ENCODE results near the gene TLR9.

TLR9 gene

DNA sequence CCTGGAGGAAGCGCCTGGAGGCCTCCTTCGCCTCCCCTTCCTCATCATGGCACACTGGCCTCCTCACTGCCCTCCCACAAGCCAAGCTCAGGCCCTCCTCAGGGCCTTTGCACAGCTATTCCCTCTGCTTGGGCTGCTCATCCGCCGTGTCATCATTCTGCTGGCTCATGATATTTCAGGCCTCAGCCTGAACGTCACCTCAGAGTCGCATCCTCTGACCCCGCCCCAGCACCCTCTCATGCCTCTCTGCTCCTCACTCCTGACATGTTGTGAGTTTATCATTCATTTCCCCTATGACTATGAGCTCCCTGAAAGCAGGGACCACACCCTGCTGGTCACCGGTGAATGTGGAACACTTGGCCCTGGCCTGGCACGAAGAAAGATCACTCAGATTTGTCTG is 50.5 kb downstream of the TLR9 start:
- no peaks in the 10 kb centered on the region for H4K20me1 ChIP-seq (ENCODE audit: insufficient read depth)
- no peaks in the 10 kb centered on the region for H3K4me1 ChIP-seq (ENCODE audit: low read depth, poor library complexity, severe bottlenecking)
- no peak overlapping the region for H3K4me3 ChIP-seq (IDR thresholded peaks at IDR 0.05; ENCODE audit: insufficient read depth, low read depth, low read length)
- no peak overlapping the region for H3K9ac ChIP-seq
- no peak overlapping the region for H2AFZ ChIP-seq (ENCODE audit: low read depth)
- no peak overlapping the region for H3K4me2 ChIP-seq
- H3K27me3 ChIP-seq (ENCODE audit: insufficient read depth, low read depth), result no peaks in the 10 kb centered on the region
- no peaks in the 10 kb centered on the region for H3K36me3 ChIP-seq (ENCODE audit: insufficient read depth)
- TF ChIP-seq, protein P1, sequence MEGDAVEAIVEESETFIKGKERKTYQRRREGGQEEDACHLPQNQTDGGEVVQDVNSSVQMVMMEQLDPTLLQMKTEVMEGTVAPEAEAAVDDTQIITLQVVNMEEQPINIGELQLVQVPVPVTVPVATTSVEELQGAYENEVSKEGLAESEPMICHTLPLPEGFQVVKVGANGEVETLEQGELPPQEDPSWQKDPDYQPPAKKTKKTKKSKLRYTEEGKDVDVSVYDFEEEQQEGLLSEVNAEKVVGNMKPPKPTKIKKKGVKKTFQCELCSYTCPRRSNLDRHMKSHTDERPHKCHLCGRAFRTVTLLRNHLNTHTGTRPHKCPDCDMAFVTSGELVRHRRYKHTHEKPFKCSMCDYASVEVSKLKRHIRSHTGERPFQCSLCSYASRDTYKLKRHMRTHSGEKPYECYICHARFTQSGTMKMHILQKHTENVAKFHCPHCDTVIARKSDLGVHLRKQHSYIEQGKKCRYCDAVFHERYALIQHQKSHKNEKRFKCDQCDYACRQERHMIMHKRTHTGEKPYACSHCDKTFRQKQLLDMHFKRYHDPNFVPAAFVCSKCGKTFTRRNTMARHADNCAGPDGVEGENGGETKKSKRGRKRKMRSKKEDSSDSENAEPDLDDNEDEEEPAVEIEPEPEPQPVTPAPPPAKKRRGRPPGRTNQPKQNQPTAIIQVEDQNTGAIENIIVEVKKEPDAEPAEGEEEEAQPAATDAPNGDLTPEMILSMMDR (conservative IDR thresholded peaks at IDR 0.05; ENCODE audit: low read depth, low read length), result no peak
- no peak overlapping the region for H3K27ac ChIP-seq
- H3K79me2 ChIP-seq (ENCODE audit: insufficient read depth, low read depth), result no peaks in the 10 kb centered on the region

DNA sequence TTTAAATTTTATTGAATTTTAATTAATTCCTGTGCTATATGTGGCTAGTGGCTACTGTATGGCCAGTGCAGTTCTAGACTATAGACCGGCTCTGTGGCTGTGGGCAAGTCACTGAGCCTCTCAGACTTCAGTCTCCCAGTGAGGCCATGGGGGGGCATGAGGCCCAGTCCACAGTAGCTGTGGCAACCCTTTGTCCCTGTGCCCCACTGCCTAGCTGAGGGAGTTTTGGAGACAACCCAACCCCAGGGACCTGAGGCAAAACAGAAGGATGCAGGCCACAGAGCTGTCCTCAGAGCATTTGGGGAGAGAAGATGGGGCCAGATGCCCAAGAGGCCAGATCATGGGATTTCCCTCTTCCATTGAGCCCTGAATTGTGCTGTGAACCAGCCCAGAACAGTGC is 52.3 kb downstream of the TLR9 start:
- H3K79me2 ChIP-seq (ENCODE audit: insufficient read depth, low read depth), result no peaks in the 10 kb centered on the region
- H3K27ac ChIP-seq, result no peak overlapping the region
- H3K4me1 ChIP-seq (ENCODE audit: low read depth, poor library complexity, severe bottlenecking), result no peaks in the 10 kb centered on the region
- TF ChIP-seq, protein P1 (conservative IDR thresholded peaks at IDR 0.05; ENCODE audit: low read depth, low read length), result no peak
- H3K9ac ChIP-seq, result no peak overlapping the region
- H4K20me1 ChIP-seq (ENCODE audit: insufficient read depth), result no peaks in the 10 kb centered on the region
- H3K4me3 ChIP-seq (IDR thresholded peaks at IDR 0.05; ENCODE audit: insufficient read depth, low read depth, low read length), result no peak overlapping the region
- no peak overlapping the region for H2AFZ ChIP-seq (ENCODE audit: low read depth)
- H3K36me3 ChIP-seq (ENCODE audit: insufficient read depth), result no peaks in the 10 kb centered on the region
- no peak overlapping the region for H3K4me2 ChIP-seq
- no peaks in the 10 kb centered on the region for H3K27me3 ChIP-seq (ENCODE audit: insufficient read depth, low read depth)

DNA sequence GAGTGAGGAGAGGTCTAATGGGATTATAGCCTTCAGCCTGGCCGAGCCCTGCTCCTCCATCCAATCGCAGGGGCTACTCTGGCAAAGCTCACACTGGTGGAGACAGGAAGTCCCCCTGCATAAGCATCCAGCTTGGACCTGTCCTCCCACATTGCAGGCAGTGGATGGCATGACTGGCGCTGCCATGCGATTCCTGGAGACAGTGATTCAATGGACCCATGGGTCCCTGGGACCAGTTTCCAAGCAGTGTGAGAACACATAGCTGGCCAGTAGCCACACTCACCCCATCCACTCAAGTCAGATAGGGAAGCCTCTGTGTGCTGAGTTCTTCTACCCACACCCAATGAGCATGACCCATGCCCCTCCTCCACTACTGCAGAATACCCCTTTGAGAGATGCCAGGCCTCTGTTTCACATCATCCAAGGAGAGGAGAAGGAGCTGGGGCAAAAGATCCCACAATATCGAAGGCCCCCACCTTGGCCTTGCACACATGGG is 53.1 kb downstream of the TLR9 start:
- H3K4me3 ChIP-seq (IDR thresholded peaks at IDR 0.05; ENCODE audit: insufficient read depth, low read depth, low read length), result no peak overlapping the region
- H3K36me3 ChIP-seq (ENCODE audit: insufficient read depth), result no peaks in the 10 kb centered on the region
- no peak overlapping the region for H2AFZ ChIP-seq (ENCODE audit: low read depth)
- H3K79me2 ChIP-seq (ENCODE audit: insufficient read depth, low read depth), result no peaks in the 10 kb centered on the region
- no peak overlapping the region for H3K9ac ChIP-seq
- no peaks in the 10 kb centered on the region for H4K20me1 ChIP-seq (ENCODE audit: insufficient read depth)
- H3K27ac ChIP-seq, result no peak overlapping the region
- TF ChIP-seq, protein P1 (conservative IDR thresholded peaks at IDR 0.05; ENCODE audit: low read depth, low read length), result no peak
- H3K4me1 ChIP-seq (ENCODE audit: low read depth, poor library complexity, severe bottlenecking), result no peaks in the 10 kb centered on the region
- no peaks in the 10 kb centered on the region for H3K27me3 ChIP-seq (ENCODE audit: insufficient read depth, low read depth)
- no peak overlapping the region for H3K4me2 ChIP-seq

DNA sequence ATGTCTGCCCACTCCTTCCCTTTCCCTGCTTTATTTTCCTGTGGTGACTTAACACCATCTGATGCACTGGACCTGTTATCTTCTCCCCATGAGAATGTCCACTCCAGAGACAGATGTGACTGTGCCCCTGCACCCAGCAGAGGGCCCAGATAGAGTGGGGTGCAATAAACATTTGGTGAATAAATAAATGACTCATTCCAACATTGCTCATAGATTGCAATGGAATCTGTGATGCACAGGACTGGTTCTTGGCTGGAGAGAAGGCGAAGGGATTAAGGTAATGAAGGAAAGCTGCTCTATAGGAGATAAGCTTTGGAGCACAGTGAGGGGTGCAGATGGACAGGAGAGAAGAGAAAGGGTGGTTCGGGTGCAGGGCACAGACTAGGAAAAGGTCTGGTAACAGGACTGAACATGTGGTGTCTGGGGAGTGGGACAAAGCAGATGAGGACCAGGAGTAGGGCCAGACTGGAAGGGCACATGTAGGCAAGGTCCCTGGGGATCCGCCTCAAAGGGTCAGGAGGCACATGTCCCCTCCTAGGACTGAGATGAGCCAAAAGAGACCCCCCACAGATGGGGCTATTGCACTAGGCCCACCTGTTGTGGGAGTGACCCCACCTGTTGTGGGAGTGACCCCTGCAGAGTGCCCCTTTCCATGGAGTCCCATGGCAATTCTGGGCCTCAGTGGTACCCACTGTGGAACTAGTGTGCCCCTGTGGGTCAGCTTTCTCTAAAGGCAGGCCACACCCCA is 53.8 kb downstream of the TLR9 start:
- Histone ChIP-seq H3K9ac (no peak overlapping the region), H3K27me3 (ENCODE audit: insufficient read depth, low read depth) (no peaks in the 10 kb centered on the region), H3K4me2 (no peak overlapping the region), H3K4me3 (IDR thresholded peaks at IDR 0.05; ENCODE audit: insufficient read depth, low read depth, low read length) (no peak overlapping the region), H2AFZ (ENCODE audit: low read depth) (no peak overlapping the region), H3K4me1 (ENCODE audit: low read depth, poor library complexity, severe bottlenecking) (no peaks in the 10 kb centered on the region), H3K27ac (no peak overlapping the region), H4K20me1 (ENCODE audit: insufficient read depth) (no peaks in the 10 kb centered on the region), H3K36me3 (ENCODE audit: insufficient read depth) (no peaks in the 10 kb centered on the region), H3K79me2 (ENCODE audit: insufficient read depth, low read depth) (no peaks in the 10 kb centered on the region)
- TF ChIP-seq, protein P1 (conservative IDR thresholded peaks at IDR 0.05; ENCODE audit: low read depth, low read length), result no peak

Measured in KMS-11 (cell line).